ENCODE data around the gene SLC7A1.
"Not testable (repeated sequence)": the region's sequence is repeated elsewhere in the genome, so short reads cannot be mapped to it uniquely, and the experiment has no call there.

SLC7A1 gene

DNA sequence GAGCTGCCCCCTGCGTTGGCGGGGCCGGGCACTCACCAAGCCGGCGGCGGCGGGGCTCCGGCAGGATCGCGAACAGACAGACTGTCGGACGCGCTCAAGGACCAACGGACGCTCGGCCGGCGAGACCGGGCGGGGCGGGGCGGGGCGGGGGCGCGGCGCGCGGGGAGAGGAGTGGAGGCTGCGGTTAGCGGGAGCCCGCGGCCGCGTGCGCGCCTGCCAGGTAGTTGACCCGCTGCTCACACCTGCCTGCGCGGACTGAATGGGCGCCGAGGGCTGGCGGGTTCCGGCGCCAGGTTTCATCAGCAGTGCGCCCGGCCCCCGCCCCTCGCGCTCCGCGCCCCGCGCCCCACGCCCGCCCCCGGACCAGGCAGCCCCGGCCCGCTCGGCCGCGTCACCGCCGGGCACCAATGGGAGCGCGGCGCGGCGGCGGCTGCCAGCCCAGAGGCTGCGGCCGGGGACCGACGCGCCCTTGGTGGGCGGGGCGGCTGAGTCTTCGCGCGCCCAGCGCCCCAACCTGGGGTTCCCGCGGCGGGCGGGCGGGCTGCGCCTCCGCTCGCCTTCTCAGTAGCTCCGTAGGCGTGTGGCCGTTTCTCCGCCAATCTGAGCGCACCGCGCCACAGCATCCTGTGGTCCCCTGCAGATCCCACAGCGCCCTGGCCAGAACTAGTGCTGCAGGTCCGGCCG, at the start of gene SLC7A1:
TSS of gene SLC7A1 (minus strand) at position 309 of the 684 bp plus-strand sequence. CDS start 59,500 bp downstream, outside the sequence.
- FAIRE-seq = no peak

DNA sequence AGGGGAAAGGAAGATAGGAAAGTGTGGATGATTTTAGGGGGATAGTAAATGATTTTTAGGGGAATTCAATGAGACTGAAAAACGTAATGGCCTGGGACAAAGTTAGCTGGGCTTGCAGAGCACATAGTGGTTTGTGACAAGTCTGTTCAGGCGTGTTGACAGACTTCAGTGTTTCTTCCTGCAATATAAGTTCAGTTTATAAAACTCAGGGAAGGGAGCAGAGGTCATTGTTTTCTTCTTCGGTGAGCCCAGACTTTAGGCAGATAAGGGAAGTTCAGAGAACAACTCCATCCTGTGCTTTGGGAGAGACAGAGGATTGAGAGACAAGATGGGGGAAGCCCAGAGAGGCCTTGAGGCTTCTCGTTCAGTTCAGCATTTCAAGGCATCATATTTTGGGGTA, 45.2 kb upstream of the SLC7A1 start:
- FAIRE-seq = no peak

DNA sequence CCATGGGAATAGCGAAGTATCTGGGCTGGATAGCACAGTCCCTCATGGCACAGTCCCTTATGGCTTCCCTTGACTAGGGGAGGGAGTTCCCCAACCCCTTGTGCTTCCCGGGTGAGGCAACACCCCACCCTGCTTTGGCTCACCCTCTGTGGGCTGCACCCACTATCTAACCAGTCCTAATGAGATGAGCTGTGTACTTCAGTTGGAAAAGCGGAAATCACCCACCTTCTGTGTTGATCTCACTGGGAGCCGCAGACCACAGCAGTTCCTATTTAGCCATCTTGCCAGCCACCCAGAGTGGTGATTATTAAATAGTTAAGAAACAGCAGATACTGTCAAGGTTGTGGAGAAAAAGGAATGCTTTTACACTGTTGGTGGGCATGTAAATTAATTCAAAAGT, 41.3 kb upstream of the SLC7A1 start:
- FAIRE-seq = not testable (repeated sequence)

DNA sequence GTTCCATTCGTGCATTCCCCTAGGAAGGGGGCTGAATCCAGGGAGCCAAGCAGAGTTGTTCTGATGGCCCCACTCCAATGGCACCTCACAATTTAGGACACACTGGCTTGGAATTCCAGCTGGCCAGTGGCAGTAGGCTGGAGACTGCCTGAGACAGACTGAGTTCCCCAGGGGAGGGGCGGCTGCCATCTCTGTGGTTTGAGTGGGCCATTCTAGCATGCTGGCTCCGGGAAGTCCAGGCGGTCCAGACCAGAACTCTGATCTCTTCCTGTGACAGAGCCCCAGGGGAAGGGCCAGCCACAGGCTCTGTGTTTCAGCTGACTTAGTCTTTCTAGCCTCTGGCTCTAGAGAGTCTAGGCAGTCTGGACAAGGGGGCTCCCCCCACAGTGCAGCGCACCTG, 29.5 kb upstream of the SLC7A1 start:
- FAIRE-seq = no peak

DNA sequence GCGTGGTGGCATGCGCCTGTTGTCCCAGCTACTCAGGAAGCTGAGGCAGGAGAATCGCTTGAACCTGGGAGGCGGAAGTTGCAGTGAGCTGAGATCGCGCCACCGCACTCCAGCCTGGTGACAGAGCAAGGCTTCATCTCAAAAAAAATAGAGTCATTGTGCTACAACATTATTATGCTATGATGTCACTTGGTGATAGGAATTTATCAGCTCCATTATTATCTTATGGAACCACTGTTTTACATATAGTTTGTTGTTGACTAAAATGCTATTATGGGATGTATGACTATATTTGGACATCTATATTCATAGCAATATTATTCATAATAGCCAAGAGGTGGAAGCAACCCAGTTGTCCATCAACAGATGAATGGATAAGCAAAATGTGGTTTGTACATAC, 26.4 kb upstream of the SLC7A1 start:
- no peak for FAIRE-seq

DNA sequence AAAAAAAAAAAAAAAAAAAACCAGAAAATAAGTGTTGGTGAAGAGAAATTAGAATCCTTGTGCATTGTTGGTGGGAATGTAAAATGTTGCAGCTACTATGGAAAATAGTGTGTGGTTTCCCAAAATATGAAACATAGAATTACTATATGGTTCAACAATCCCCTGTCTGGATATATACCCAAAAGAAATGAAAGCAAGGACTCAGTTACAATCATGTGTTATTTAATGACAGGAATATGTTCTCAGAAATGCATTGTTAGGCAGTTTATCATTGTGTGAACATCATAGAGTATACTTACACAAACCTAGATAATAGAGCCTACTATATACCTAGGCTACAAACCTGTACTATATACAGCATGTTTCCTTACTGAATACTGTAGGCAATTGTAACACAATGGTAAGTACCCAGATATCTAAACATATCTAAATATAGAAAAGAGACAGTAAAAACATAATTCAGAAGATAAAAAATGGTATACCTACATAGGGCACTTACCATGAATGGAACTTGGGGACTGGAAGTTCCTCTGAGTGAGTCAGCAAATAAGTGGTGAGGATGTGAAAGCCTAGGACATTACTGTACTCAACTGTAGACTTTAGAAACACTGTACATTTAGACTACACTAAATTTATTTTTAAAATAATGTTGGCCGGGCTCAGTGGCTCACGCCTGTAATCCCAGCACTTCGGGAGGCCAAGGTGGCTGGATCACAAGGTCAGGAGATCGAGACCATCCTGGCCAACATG, 25.7 kb upstream of the SLC7A1 start:
- no peak for FAIRE-seq

DNA sequence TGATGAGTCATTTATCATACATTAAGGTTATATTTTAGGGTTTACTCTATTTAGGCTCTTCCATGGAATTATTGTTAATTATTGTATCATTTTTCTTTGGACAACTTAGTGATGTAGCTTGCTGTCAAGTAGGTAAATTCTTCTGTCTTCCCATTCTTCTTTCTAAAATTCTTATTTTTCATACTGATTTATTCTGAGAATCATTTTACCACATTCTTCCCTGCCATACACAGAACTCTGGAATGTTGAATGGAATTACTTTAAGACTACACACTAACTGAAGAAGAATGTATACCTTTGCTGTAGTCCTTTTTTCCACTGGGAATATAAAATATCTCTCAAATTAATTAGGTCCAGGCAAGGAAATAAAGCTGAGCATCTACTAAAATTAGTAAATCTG, 24.5 kb upstream of the SLC7A1 start:
- FAIRE-seq = no peak

DNA sequence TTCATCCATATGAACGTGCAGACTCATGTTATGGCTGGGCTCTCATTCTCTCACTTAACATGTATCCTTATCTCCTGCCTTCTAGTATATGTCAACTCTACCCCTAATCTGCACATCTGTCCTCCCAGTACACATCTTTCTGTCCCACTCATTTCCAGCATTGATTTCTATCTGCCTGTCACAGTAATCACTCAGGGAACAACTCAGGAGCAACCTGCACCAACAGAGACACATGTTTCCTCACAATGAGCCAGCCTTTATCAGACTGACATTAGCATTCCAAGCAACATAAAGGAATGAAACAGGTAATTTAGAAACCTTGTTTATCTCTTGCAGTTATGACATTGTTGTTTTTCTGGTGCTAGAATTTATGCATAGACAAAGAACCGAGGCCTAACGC, 17.6 kb upstream of the SLC7A1 start:
- no peak for FAIRE-seq

DNA sequence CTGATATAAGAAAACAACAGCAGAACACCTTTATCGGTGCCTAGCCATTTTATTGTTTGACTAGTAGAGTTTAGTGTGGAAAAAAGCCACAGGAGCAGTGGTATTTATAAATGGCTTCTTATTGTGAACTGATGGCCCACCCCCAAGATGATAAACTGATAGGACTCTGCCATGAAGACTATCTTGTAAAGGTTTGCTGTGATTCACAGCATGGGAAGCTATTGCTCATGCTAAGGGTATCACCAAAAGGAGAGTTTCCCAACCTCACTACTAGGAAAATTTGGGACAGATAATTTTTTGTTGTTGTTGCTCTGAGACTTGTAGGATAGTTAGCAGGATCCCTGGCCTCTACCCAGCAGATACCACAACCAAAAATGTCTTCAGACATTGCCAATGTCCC, 12.0 kb upstream of the SLC7A1 start:
- FAIRE-seq = no peak

DNA sequence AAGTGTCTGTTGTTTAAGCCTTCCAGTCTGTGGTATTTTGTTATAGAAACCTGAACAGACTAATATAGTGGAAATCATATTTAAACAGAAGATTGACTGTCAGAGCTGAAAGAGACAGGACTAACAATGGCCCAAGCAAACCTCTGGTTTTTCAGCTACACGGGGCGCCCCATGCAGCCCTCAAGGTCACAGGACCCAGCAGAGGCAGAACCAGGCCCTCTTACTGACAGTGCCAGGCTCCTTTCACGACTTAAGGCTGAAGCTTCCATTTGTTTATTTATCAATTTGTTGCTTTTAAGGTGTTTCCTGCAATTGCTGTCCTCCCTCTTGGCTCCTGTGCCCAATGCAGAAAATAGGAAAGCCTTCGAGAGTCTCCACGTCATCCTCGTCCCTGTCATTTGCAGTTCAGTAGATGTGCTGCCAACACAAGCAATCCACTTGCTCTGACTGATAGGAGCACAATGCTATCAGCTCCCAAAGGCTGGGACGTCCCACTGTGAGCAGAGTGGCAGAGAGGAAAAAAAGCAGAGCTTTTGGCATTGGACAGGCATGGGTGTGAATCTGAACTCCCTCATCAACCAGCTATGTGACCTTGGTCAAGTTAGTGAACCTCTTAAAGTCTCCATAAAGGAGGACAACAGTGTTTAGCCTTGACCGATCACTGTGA, 10.5 kb upstream of the SLC7A1 start:
- FAIRE-seq = no peak

DNA sequence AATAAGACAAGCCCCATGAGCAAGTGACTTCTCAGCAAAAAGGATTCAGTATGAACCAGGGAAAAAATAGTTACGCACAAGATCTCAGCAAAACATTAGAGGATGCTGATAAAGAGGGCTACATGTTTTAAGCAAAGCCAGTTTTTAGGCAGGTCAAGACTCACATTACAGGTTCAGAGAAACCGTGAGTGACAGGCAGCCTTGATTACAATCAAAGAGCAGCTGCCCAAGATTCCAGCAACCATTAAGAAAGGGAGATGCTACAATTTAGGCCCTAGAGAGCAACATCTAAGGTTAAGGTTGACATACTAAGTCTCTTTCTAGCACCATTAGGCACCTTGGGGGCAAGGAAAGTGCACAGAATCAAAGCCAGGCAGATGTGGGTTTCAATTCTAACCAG, 2.8 kb upstream of the SLC7A1 start:
- FAIRE-seq = no peak

DNA sequence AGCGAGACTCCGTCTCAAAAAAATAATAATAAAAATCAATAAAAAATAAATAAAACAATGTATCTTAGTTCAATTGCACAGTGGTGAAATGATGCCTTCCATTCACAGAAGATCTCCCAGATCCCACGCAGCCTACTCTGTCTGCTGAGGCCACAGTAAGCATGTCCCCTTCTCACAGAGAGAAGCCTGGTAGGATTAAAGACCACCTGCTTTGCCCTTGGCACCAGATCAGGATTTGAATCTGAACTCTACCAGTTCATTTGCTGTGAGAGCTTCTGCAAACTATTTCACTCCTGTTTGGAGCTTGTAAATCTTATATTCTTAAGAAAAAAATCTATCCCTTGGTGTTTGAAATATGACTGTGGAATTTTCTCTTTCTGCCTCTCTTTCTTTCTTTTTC, 2.2 kb upstream of the SLC7A1 start:
- FAIRE-seq = no peak

DNA sequence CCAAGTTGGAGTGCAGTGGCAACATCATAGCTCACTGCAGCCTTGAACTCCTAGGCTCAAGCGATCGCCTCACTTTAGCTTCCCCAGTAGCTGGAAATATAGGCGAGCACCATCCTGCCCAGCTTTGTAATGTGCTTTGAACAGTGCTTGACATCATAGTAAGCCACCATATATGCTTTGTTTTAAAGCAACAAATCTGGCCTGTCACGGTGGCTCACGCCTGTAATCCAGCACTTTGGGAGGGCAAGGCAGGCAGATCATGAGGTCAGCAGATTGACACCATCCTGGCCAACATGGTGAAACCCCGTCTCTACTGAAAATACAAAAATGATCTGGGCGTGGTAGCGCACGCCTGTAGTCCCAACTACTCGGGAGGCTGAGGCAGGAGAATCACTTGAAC, 1.8 kb upstream of the SLC7A1 start:
- FAIRE-seq = no peak

DNA sequence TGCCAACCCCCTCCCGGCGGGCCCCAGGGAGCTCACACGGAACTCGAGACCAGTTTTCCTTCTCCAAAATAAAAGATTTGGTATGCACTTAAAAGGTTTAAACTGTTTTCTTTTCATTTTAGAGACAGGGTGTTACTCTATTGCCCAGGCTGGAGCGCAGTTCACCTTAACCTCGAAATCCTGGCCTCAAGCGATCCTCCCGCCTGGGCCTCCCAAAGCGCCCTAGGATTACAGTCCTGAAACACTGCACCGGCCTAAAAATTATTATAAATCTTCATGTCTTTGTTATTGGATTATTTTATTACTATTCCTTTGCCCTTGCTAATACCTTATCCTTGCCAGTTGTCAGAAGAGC, 553 bp upstream of the SLC7A1 start:
- no peak for FAIRE-seq

DNA sequence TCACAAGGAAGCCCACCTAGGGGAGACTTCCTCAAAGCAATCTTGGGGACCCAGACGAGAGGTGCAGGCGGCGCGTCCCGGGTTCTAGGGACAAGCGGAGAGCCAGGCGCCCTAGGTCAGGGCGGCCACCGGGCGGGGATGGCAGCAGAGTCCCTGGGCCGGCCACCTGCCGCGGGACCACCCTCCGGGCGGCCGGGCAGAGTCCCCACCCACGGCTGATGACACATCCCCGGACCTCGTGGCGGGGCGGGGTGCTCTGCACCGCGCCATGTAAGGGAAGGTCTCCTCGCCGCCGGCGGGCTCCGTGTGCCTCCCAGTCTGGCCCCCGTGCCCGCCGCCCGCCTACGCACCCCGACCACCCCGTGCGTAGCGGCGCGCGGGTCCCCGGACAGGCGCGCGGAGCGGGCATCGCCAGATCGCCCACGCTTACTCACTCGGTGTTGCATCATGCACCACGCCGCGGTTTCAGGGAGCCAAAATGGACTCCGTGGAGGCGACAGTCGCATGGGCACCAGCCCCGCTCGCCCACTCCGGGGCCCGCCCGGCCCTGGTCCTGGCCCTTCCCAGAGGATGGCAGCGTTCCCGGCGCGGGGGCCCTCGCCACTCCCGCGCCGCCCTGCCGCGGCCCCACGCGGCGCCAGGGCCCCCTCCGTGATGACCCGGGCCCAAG, 643 bp downstream of the SLC7A1 start:
- no peak for FAIRE-seq

DNA sequence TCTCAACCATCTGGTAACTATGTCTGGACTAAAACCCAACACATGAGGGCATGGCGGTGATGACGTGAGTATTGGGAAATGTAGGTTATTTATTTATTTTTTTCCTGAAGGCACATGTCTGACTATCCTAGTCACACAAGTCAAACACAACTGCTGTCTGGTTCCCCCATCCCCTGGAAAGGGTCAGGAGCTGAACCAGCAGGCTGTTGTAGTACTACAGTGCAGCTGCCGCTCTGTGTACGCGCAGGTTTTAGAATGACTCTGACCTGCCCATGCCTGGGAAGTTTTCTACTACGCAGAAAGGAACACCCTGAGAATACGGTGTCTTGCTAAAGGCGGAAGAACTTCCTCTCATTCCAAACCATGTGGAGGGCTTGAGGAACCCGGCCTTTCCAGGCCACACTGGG, 1.2 kb downstream of the SLC7A1 start:
- no peak for FAIRE-seq

DNA sequence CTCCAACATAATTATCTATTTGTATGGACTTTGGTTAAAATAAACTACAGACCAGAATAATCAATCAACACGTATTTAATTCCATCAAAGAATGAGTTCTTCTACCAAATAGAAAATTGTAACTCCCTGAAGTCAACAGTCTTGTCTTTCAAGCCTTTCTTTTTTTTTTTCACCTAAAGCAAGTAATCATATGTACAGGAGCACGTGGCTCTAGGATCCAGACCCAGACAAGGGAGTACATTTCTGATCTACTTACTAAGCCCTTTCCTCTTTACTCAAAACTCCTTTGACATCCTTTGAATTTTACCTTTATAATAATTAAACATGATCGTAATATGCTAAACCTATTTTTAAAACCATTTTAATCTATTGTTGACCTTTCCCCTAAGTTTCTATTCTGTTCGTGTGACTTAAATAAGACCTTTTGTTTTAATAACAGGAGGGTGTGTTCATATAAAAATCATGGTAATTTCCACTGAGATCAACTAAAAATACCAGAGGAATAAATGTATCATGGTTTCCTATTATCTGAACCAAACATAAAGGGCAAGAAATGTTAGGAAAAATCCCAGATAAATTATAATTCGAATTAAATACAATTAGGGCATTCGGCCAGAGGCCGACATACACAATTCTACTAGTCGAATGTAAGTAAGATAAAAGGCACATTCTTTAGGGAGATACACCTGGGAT, 1.7 kb downstream of the SLC7A1 start:
- no peak for FAIRE-seq

DNA sequence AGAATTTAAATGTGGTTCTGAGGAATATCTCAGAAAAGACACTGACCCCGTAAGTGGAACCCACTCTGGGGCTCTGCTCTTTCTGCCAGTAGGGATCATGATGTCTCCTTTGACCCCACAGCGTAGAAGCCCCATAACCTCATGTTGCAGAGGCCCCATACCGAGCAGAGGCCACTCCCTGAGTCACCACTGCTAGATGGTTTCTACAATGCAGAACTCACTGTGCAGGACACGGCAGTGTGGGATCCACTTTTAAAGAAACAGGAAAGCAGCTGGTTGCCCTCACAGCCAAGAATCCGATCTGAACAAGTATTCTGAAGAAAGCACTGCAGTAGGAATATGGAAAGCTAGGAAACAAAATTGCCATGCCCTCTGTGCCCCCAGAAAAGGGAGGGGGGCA, 4.2 kb downstream of the SLC7A1 start:
- no peak for FAIRE-seq

DNA sequence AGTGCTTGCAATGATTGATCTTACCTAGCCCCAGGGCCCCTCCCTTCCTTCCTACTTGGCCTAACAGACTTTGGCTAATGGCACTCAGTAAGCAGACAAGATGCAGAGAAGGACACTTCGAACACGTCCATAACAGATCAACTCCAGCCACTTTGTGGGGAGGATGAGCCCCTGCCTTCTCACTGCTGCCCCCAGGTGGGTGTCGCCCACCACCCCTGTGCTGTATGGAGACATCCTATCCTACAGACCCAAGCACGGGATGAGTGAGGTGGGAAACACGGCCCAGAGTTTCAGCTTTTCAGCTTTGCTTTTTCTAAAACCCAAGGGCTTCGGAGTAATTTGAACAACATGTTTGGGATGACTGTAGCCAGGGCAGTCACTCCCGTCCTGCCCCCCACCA, 5.5 kb downstream of the SLC7A1 start:
- no peak for FAIRE-seq

DNA sequence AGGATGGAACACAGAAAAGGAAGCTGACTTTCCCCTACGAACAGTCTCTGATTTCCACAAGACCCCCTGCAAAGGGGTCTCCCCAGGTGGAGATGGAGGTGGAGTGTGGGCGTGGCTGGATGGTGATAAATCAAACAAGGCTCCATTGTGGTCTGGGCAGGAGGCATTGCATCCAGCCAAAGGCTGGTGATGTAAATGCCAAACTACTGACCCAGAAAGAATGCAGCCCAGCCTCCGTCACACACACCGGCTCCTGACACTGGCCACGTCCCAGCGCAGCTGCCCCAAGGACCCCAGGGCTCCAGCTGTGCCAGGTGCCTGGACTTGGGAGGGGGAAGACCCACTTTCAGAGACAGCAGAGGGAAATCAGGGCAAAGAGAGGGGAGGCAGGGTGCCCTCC, 6.3 kb downstream of the SLC7A1 start:
- FAIRE-seq = no peak

DNA sequence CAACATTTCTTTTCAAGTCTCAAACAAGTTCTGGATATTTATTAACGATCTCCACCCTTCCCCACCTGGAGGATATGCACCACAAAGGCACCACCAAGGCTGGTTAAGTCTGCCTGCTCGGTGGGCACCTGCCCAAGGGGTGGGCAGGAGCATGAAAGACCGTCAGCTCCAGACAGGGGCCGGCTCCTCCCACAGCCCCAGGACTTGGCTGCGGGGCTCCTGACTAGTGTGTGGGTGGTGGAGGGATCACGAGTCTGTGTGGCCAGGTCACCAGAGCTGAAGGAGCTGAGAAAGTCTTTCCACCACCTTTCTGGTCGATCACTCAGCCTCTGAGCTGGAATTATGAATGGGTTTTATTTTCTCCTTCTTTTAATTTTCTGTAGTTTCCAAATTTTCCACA, 7.8 kb downstream of the SLC7A1 start:
- FAIRE-seq = no peak

DNA sequence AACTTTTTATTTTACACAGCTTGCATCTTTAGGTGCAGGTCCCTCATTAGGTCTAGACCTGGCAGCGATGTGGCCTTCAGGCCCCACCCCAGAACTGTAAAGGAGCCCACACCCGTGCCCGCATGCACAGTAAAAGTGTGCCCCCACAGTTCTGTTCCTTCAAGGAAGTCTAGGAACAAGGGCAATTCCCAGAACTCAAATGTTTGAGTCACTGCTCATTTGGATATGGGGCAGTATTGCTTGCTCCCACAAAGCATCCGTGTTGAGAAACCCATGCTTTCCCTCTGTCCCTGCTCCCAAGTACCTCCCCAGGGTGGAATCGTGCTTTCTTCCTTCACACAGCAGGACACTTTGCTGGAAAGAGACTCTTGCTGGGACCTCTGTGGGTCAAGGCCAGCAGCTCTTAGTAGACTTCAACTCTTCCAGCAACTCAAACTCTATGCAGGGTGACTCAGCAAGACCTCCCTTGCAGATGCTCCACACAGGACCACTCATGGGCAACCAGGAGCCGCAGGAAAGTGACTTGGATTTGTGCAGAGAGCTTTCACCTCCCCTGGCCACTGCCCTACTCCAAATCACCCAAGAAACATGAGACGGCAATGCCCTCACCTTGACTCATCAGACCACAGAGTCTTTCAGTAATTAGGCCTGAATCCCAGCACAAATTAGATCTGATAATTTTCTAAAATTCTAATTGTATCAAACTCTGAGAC, 12.3 kb downstream of the SLC7A1 start:
- FAIRE-seq = no peak
